HG03064 (cell line): ENCODE data around the gene PCSK6.

Source experiments
- ATAC-seq: cut with Tn5 transposase; IDR thresholded peaks from one replicate; pipeline ENCODE4 v1.9.1; 2021; ENCODE audit warnings: low read depth; ENCODE audit not compliant: unreplicated experiment

The PCSK6 gene

DNA sequence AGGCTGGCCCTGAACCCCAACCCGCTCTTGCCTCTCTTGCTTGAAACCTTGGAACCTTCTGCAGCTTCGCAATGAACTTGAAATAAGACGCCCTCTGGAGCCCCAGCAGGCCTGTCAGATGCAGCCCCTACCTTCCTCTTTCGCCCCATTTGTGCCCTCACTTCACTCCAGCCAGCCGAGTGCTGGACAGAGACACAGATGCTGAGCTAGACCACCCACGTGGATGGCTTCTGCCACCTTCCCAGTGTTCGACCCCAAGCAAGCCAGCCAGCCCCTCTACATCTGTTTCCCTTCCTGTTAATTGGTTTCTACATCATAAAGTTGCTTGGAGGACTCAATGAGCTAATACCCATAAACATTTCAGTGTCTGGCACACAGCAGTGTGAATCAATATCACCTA lies 170.7 kb downstream of the PCSK6 start:
- no peak for ATAC-seq

GRCh38 chr15:101318147-101318819 lies 171.2 kb downstream of the PCSK6 start:
- no peak for ATAC-seq

DNA sequence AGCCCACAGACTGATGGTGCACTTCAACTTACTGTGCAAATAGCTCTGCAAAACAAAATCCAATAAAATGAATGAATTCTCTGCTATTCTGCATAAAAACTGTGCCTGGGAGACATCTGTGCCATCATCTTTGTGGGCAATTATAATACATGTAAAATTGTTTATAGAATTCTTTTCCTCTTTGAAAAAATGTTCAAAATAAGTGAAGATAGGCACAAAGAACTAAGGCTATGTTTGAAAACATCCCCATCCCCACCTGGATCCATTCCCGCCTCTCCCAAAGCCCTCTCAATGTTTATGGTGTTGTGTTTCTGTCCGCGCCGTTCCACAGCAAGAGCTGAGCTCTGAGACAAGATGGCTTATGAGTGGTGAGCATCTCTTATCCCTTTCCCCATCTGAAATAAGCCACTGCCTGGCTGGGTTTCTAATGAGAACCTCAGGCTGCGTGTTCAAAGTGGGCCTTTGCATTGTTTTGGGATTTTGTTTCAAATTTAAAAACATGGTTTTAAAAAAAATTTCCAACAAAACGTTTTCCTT lies 172.1 kb downstream of the PCSK6 start:
- no peak for ATAC-seq

DNA sequence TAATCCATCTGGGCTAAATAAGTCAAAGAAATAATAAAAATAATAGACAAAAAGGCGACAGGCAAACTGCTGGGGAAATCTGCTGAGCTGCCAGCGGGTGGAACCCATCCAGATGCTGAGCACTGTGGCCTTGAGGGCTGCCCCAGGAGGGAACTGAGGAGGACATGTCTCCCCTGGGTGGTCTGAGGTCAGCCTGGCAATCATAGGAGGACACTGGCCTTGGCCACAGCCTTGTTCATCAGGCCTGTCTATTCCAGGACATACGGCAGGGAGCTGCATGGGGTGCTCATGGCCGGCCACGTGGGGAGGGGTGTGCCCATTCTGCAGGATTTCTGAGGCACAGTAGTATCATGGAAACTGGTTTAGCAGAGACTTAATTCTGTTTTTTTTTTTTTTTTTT lies 173.0 kb downstream of the PCSK6 start:
- no peak for ATAC-seq

DNA sequence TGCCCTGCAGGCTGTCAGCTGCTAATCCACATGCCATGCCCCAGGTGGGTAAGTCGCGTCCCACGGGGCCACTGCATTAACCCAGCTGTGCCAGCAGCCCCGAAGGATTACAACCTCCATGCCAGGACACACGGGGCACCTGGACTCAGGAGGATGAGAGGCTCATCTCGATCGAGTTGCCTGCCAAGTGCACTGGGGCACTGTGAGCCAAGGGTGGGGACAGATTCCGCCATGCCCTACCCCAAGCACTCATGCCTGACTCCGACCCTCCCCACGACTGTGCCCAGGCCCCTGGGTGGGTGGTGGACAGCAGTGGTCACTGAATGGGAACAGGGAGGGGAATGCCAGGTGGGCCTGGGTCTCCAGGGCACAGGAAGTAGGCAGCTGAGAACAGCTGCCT lies 173.8 kb downstream of the PCSK6 start:
- no peak for ATAC-seq

GRCh38 chr15:101314336-101315125 lies 175.0 kb downstream of the PCSK6 start:
- ATAC-seq, result no peak

DNA sequence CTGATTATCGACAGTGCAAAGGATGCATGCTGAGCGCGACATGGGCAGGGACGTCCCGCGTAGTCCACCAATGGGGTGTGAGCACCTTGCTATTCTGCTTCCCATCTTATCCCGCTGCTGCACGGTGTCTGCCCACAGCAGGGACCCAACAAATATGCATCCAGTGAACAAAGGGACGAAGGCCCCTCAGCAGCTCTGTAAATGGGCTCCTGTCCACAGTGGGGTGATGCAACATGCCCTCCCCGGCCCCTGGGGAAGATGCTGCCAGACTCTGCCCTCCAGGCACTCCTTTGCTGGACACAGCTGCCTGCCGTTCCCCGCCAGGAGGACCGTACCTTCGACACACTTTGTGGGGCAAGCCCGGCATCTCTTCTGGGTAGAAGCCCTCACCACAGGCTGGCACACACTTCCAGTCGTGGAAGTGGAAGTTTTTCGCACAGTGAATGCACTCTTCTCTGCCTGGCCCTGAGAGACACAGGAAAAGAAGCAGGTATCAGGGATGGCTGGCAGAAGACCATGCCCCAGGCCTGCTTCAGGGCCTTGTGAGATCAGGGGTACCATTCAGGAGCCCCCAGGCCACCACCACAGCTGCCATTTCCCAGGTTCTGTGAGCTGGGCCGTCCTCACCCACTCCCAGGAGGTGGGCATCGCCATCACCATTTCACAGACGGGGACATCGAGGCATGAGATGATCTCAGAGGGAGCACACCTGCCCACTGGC lies 176.3 kb downstream of the PCSK6 start:
- no peak for ATAC-seq

- no peak for ATAC-seq
Observed at GRCh38 chr15:101310508-101310907, 179.0 kb downstream of the PCSK6 start.

- ATAC-seq, result no peak
Observed at GRCh38 chr15:101310161-101310480, 179.4 kb downstream of the PCSK6 start.

- no peak for ATAC-seq
Observed at GRCh38 chr15:101309436-101310160, 179.9 kb downstream of the PCSK6 start.

GRCh38 chr15:101308604-101309435 lies 180.7 kb downstream of the PCSK6 start:
- ATAC-seq, result no peak

GRCh38 chr15:101307897-101308603 lies 181.5 kb downstream of the PCSK6 start:
- no peak for ATAC-seq

DNA sequence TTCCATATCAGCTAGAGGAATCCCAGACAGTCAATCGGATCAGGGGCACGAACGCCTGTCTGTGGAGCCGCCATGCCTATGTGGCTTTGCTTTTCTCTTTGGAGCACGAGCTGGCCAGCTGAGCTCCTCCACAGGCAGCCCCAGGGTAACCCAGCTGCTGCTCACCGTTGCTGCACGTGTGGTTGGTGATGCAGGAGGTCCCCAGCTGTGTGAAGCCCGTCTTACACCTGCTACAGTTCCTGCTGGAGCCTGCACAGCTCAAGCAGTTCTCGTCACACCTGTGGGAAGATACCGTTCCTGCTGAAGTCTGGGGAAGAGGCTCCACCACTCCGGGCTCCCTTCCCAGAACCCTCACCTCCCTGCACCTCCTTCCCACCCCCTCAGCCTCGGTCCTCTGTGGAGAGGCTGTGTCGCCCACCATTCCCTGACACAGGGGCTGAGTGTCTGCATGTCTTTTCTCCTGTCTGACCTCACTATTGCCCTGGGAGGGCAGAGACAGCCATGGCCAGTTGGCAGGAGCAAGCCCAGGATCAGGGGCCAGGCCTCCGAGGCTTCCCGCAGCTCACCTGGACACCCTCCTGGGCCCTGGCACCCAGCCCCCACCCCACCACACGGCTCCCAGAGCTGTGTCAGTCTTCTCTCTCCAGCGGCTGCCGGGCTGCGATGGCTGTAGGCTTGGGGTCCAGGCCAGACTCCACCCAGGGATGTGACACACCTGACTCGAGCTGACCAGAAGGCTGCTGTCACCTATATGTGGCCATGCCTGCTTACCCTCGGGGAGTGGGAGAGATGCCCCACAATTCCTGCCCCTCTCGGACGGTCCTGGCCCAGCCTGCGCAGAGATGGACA lies 182.2 kb downstream of the PCSK6 start:
- no peak for ATAC-seq

DNA sequence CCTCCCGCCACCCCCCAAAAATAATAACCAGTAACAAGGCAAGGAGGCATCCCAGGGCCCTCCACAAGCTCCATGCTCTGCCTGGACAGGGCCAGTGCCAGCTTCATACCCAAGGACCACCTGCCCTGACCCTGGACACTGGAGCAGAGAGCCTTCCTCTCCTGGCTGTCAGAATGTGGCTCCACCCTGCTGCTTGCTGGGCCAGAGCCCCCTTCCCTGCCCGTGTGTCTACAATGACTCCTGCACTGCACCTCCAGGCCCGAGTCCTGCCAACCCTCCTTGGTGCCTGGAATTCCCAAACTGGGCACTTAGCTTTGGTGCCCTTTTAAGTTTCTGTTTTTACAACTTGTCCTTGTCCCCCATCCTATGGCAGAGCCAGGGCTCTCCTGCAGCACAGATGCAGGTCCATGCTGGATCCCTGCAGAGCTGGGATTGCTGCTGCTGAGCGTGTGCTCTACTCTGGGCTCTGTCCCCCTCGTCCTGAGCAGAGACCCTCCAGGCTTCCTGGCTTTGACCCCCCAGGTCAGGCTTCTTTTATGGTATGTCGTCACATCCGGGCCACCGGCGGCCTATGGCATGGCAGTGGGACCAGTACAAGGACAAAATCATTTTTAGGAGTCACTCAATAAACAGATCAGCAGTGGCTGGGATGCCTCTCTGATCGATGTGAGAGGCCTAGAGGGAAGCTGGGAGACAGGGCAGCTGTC lies 183.0 kb downstream of the PCSK6 start:
- no peak for ATAC-seq

GRCh38 chr15:101305820-101306255 lies 183.7 kb downstream of the PCSK6 start:
- ATAC-seq, result no peak

GRCh38 chr15:101303408-101303807 lies 186.1 kb downstream of the PCSK6 start:
- no peak for ATAC-seq
